SK-N-SH (cell line): ENCODE data around the gene ACSL1. TPM values are rescaled to one million over a fixed set of nuclear protein-coding genes. Genes with fewer than 3 reads are reported as not detected.

Experiments
- CTCF ChIA-PET: fragments of 300-600, 350-600 bp; formaldehyde crosslinking; extraction: SDS; loops from one replicate; lab custom pipeline; 2021; lab: Yijun Ruan, JAX
- POLR2A ChIA-PET: fragments of 350-600 bp; sonication (Branson Sonifier 250); formaldehyde crosslinking; extraction: SDS; loops from one replicate; lab custom pipeline; 2020; ENCODE audit warnings: antibody characterized with exemption, inconsistent platforms; lab: Yijun Ruan, JAX
- DNase-seq: peaks from one replicate; pipeline ENCODE4 v3.0.0; 2012
- H2AFZ ChIP-seq: fragments of 200-600 bp; sonication (generic); 2 replicates; pipeline ENCODE4 v1.8.1; 2016; ENCODE audit warnings: antibody characterized with exemption, mild to moderate bottlenecking, low read depth
- H3F3A ChIP-seq: fragments of 200-600 bp; sonication (generic); replicated peaks from 2 replicates; pipeline ENCODE3; 2016; ENCODE audit warnings: antibody characterized with exemption, mild to moderate bottlenecking; ENCODE audit not compliant: insufficient read depth
- H3K27ac ChIP-seq, 2 experiments: fragments of 200-500 bp in 1 of 2; fragments of 200-600 bp in 1 of 2; sonication (Bioruptor generic) in 1 of 2; sonication (generic), shearing (Covaris generic) in 1 of 2; 2 replicates each; pipeline versions ENCODE4 v1.5.1 to v1.6.1; 2014 to 2016; ENCODE audit warnings: low read depth in 2 of 2, inconsistent platforms in 1 of 2, low read length in 1 of 2, mild to moderate bottlenecking in 1 of 2, mixed read lengths in 1 of 2
- H3K27me3 ChIP-seq: fragments of 200-600 bp; sonication (generic), shearing (Covaris generic); 2 replicates; pipeline ENCODE4 v1.6.1; 2016; ENCODE audit warnings: mixed run types; ENCODE audit not compliant: insufficient read depth
- H3K36me3 ChIP-seq, 2 experiments: fragments of 200-500 bp in 1 of 2; fragments of 200-600 bp in 1 of 2; sonication (Bioruptor generic) in 1 of 2; sonication (generic) in 1 of 2; replicated peaks in 1 of 2; 2 replicates each; pipeline versions ENCODE3 to v1.5.1; 2014 to 2016; ENCODE audit warnings: low read length in 1 of 2, mild to moderate bottlenecking in 1 of 2; ENCODE audit not compliant: insufficient read depth in 2 of 2, control insufficient read depth in 1 of 2
- H3K4me1 ChIP-seq, 2 experiments: fragments of 200-500 bp in 1 of 2; fragments of 200-600 bp in 1 of 2; sonication (Bioruptor generic) in 1 of 2; sonication (generic), shearing (Covaris generic) in 1 of 2; 2 replicates each; pipeline versions ENCODE4 v1.5.1 to v1.6.1; 2014 to 2016; ENCODE audit warnings: low read depth in 1 of 2, low read length in 1 of 2, mixed run types in 1 of 2; ENCODE audit not compliant: insufficient read depth in 2 of 2, control insufficient read depth in 1 of 2
- H3K4me2 ChIP-seq: fragments of 200-600 bp; sonication (generic), shearing (Covaris generic); 2 replicates; pipeline ENCODE4 v1.6.1; 2017; ENCODE audit warnings: mixed run types
- H3K4me3 ChIP-seq, 2 experiments: fragments of 200-500 bp in 1 of 2; fragments of 200-600 bp in 1 of 2; sonication (Bioruptor generic) in 1 of 2; sonication (generic), shearing (Covaris generic) in 1 of 2; 2 replicates each; pipeline versions ENCODE4 v1.5.1 to v1.8.1; 2014 to 2016; ENCODE audit warnings: low read depth in 2 of 2, inconsistent platforms in 1 of 2, low read length in 1 of 2, mild to moderate bottlenecking in 1 of 2, mixed read lengths in 1 of 2, moderate library complexity in 1 of 2
- H3K79me2 ChIP-seq: fragments of 200-600 bp; sonication (generic); 2 replicates; pipeline ENCODE4 v1.8.1; 2017; ENCODE audit warnings: mild to moderate bottlenecking; ENCODE audit not compliant: insufficient read depth
- H3K9ac ChIP-seq: fragments of 200-600 bp; sonication (generic); 2 replicates; pipeline ENCODE4 v1.6.1; 2017; ENCODE audit warnings: mixed run types
- H3K9me2 ChIP-seq: fragments of 200-600 bp; sonication (generic); 2 replicates; pipeline ENCODE4 v1.6.1; 2017; ENCODE audit warnings: mixed run types
- H3K9me3 ChIP-seq: fragments of 200-600 bp; sonication (generic); 2 replicates; pipeline ENCODE4 v1.6.1; 2017; ENCODE audit warnings: mixed run types, mild to moderate bottlenecking, moderate library complexity
- H4K20me1 ChIP-seq: fragments of 200-600 bp; sonication (generic); 2 replicates; pipeline ENCODE4 v1.6.1; 2017; ENCODE audit warnings: mild to moderate bottlenecking, mixed run types; ENCODE audit not compliant: insufficient read depth
- CHD2 ChIP-seq: fragments of 150-350 bp; IDR thresholded peaks from 2 replicates; pipeline ENCODE4 v1.6.1; 2018; ENCODE audit warnings: low read length; ENCODE audit not compliant: partially characterized antibody
- ELF1 ChIP-seq: IDR thresholded peaks from 2 replicates; pipeline ENCODE4 v1.4.0; 2012
- EP300 ChIP-seq, 2 experiments: IDR thresholded peaks; 2 replicates each; pipeline versions ENCODE4 v1.4.0 to v1.6.1; 2012; ENCODE audit warnings: borderline replicate concordance in 1 of 2, low read depth in 1 of 2, low read length in 1 of 2
- EZH2phosphoT487 ChIP-seq: fragments of 200-600 bp; sonication (generic); IDR thresholded peaks from 2 replicates; pipeline ENCODE4 v1.6.1; 2017; ENCODE audit warnings: low read depth, mixed run types, mild to moderate bottlenecking, antibody characterized with exemption, moderate library complexity, borderline replicate concordance
- FOSL2 ChIP-seq: IDR thresholded peaks from 2 replicates; pipeline ENCODE4 v1.4.0; 2012; ENCODE audit warnings: low read depth, mild to moderate bottlenecking, moderate library complexity, borderline replicate concordance
- FOXJ3 ChIP-seq: sonication (generic); formaldehyde crosslinking; IDR thresholded peaks from 2 replicates; pipeline ENCODE4 v1.5.1; 2020; ENCODE audit warnings: mild to moderate bottlenecking, missing genetic modification reagents
- FOXM1 ChIP-seq: IDR thresholded peaks from 2 replicates; pipeline ENCODE4 v1.4.0; 2012; ENCODE audit warnings: low read depth, mild to moderate bottlenecking
- JUND ChIP-seq: IDR thresholded peaks from 2 replicates; pipeline ENCODE4 v1.4.0; 2012
- MAX ChIP-seq: IDR thresholded peaks from 2 replicates; pipeline ENCODE4 v1.4.0; 2012; ENCODE audit warnings: low read depth
- MXI1 ChIP-seq: IDR thresholded peaks from 2 replicates; pipeline ENCODE4 v1.6.1; 2012; ENCODE audit warnings: mild to moderate bottlenecking, low read depth, low read length, improper control_type of control experiment
- NRF1 ChIP-seq: IDR thresholded peaks from 2 replicates; pipeline ENCODE4 v1.6.1; 2012; ENCODE audit warnings: low read depth, mild to moderate bottlenecking, low read length
- REST ChIP-seq: IDR thresholded peaks from 2 replicates; pipeline ENCODE4 v1.6.1; 2012; ENCODE audit warnings: mild to moderate bottlenecking, low read depth, low read length, moderate library complexity
- SIN3A ChIP-seq: IDR thresholded peaks from 2 replicates; pipeline ENCODE4 v1.6.1; 2012; ENCODE audit warnings: low read depth, mild to moderate bottlenecking, low read length, moderate library complexity, borderline replicate concordance
- SMC3 ChIP-seq: IDR thresholded peaks from 2 replicates; pipeline ENCODE4 v1.6.1; 2012; ENCODE audit warnings: low read depth, low read length, improper control_type of control experiment
- TEAD4 ChIP-seq: IDR thresholded peaks from 2 replicates; pipeline ENCODE4 v1.4.0; 2012; ENCODE audit warnings: mild to moderate bottlenecking, borderline replicate concordance; ENCODE audit not compliant: insufficient read depth
- USF1 ChIP-seq: IDR thresholded peaks from 2 replicates; pipeline ENCODE4 v1.4.0; 2012; ENCODE audit warnings: low read depth, borderline replicate concordance
- USF2 ChIP-seq: fragments of 150-350 bp; IDR thresholded peaks from 2 replicates; pipeline ENCODE4 v1.6.1; 2017; ENCODE audit warnings: antibody characterized with exemption, low read length, low read depth, borderline replicate concordance
- ZBTB33 ChIP-seq: IDR thresholded peaks from 2 replicates; pipeline ENCODE4 v1.4.0; 2012; ENCODE audit warnings: low read depth, borderline replicate concordance
- WGBS: methylation state at CpG from one replicate; pipeline ENCODE4 v1.1.6; 2017; ENCODE audit warnings: low lambda C conversion rate; 5-methylcytosine and 5-hydroxymethylcytosine counted together
- polyA plus RNA-seq, 3 experiments: library from polyadenylated mRNA; depleted of rRNA; stranded (reverse); fragments of >200 nt; gene quantifications; 2 replicates each; pipeline ENCODE4 v1.2.3, GENCODE V29; 2012

The ACSL1 gene
- polyA plus RNA-seq, 1 of the 3 experiments (the other 2 are of a cell fraction) = 7.9 TPM

- Histone ChIP-seq H3K36me3 (no peaks in the 10 kb centered on the region), H3F3A (no peaks in the 10 kb centered on the region), H4K20me1 (no peaks in the 10 kb centered on the region), H3K27me3 (no peaks in the 10 kb centered on the region; the same call in 1 of the 2 replicates), H3K79me2 (no peaks in the 10 kb centered on the region), H3K27ac (no peak overlapping the region), H3K9me3 (no peaks in the 10 kb centered on the region), H2AFZ (no peak overlapping the region), H3K4me2 (no peak overlapping the region), H3K9me2 (no peaks in the 10 kb centered on the region), H3K4me1 (no peaks in the 10 kb centered on the region), H3K9ac (no peak overlapping the region), H3K4me3 (no peak overlapping the region)
- no peak for TF ChIP-seq SMC3
- TF ChIP-seq SIN3A = no peak
- no peak for TF ChIP-seq FOXM1
- TF ChIP-seq MXI1 = no peak
- TF ChIP-seq USF1 = no peak
- TF ChIP-seq EP300 (IDR thresholded peaks at IDR 0.05; ENCODE audit: borderline replicate concordance in 1 of 2, low read depth in 1 of 2, low read length in 1 of 2) = no peak
- no peak for TF ChIP-seq ZBTB33
- no peak for TF ChIP-seq ELF1
- no peak for TF ChIP-seq FOXJ3 (CRISPR knock-in tag)
- TF ChIP-seq CHD2 = no peak
- no peak for TF ChIP-seq EZH2phosphoT487
- no peak for TF ChIP-seq TEAD4
- TF ChIP-seq FOSL2 = no peak
- no peak for TF ChIP-seq MAX
- 61% methylated on average over 3 of the region's 3 CpGs for WGBS
- ChIA-PET POLR2A (no interaction called here), CTCF (no interaction called here)
- DNase-seq = no peak
These were observed 22.7 kb upstream of the ACSL1 start for GRCh38 chr4:184848510-184848909.

- POLR2A ChIA-PET = no interaction called here
- peaks cover 4% of the 10 kb centered on the region; the same call in 1 of the 2 replicates for H3K27me3 ChIP-seq
- no peak overlapping the region for H2AFZ ChIP-seq
- WGBS = 81% methylated on average over 3 of the region's 3 CpGs
- H3F3A ChIP-seq = no peaks in the 10 kb centered on the region
- no peaks in the 10 kb centered on the region for H3K9me3 ChIP-seq
- H3K27ac ChIP-seq = no peak overlapping the region
- H3K4me1 ChIP-seq = no peaks in the 10 kb centered on the region
- no peaks in the 10 kb centered on the region for H4K20me1 ChIP-seq
- H3K36me3 ChIP-seq = no peaks in the 10 kb centered on the region
- H3K79me2 ChIP-seq = no peaks in the 10 kb centered on the region
- DNase-seq = no peak
- H3K9me2 ChIP-seq = no peaks in the 10 kb centered on the region
- H3K9ac ChIP-seq = no peak overlapping the region
- H3K4me3 ChIP-seq = no peak overlapping the region
- no peak overlapping the region for H3K4me2 ChIP-seq
- CTCF ChIA-PET = interaction anchor here (1.2 kb wide), 1 partner anchor 138 kb away, joined by 4 read pairs; no protein-coding TSS in a partner anchor
- TF ChIP-seq ELF1 = no peak
- no peak for TF ChIP-seq MAX
- TF ChIP-seq EP300 (IDR thresholded peaks at IDR 0.05; ENCODE audit: borderline replicate concordance in 1 of 2, low read depth in 1 of 2, low read length in 1 of 2) = no peak
- no peak for TF ChIP-seq USF2
- no peak for TF ChIP-seq NRF1
- TF ChIP-seq REST = no peak
- TF ChIP-seq CHD2 = no peak
- no peak for TF ChIP-seq JUND
- no peak for TF ChIP-seq EZH2phosphoT487
These were observed 20.8 kb upstream of the ACSL1 start for GRCh38 chr4:184846531-184846930.
